ENCODE data around the gene SUPV3L1.

Gene SUPV3L1

DNA sequence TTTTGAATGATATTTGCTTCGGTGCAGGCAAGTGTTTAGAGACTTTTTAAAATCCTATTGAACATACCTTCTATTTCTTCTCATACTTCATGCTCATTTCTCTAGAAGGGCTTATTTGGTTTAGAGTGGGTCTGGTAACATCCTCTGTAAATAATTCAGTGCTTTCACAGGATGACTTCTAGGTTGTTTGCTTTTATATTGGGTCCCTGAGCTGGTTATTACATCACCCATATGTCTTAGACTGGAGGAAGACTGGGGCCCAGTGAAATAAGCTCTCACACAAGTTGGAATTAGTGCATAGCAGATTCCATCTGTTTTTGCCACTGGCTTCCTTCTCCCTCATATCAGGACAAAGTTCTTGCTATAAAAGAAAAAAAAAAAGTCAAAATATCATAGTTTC, 6.5 kb downstream of the SUPV3L1 start:
- H3K36me3 ChIP-seq (ENCODE audit: control insufficient read depth, low read length): peaks cover 73% of the 10 kb centered on the region
- no peaks in the 10 kb centered on the region for H3F3A ChIP-seq (ENCODE audit: control insufficient read depth, insufficient read depth)
- 0 out of 2 replicates have a peak, but pooled peaks cover 4% of the 10 kb centered on the region for H4K20me1 ChIP-seq (ENCODE audit: control insufficient read depth, insufficient read depth, low read depth, low read length)
- peaks cover 2% of the 10 kb centered on the region for H3K4me1 ChIP-seq (ENCODE audit: control insufficient read depth, low read length)
- no peak overlapping the region for H3K27ac ChIP-seq (ENCODE audit: low read depth, low read length)
- no peaks in the 10 kb centered on the region for H3K9me3 ChIP-seq (ENCODE audit: control insufficient read depth, insufficient read depth, low read length)
- no peak overlapping the region for H3K4me3 ChIP-seq (ENCODE audit: low read length)
- no peaks in the 10 kb centered on the region for H3K27me3 ChIP-seq (ENCODE audit: control insufficient read depth, low read length)
- no peaks in the 10 kb centered on the region for H3K9me2 ChIP-seq (replicated peaks; ENCODE audit: control insufficient read depth, low read length)
- H3K4me2 ChIP-seq (ENCODE audit: low read length): no peak overlapping the region
- peaks cover 60% of the 10 kb centered on the region for H3K79me2 ChIP-seq (ENCODE audit: control insufficient read depth, low read length)
- TF ChIP-seq EZH2phosphoT487 (IDR thresholded peaks at IDR 0.05; ENCODE audit: borderline replicate concordance, low read length): no peak
- TF ChIP-seq, protein P1, sequence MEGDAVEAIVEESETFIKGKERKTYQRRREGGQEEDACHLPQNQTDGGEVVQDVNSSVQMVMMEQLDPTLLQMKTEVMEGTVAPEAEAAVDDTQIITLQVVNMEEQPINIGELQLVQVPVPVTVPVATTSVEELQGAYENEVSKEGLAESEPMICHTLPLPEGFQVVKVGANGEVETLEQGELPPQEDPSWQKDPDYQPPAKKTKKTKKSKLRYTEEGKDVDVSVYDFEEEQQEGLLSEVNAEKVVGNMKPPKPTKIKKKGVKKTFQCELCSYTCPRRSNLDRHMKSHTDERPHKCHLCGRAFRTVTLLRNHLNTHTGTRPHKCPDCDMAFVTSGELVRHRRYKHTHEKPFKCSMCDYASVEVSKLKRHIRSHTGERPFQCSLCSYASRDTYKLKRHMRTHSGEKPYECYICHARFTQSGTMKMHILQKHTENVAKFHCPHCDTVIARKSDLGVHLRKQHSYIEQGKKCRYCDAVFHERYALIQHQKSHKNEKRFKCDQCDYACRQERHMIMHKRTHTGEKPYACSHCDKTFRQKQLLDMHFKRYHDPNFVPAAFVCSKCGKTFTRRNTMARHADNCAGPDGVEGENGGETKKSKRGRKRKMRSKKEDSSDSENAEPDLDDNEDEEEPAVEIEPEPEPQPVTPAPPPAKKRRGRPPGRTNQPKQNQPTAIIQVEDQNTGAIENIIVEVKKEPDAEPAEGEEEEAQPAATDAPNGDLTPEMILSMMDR (IDR thresholded peaks at IDR 0.05; ENCODE audit: low read depth, low read length, poor library complexity, severe bottlenecking): no peak

DNA sequence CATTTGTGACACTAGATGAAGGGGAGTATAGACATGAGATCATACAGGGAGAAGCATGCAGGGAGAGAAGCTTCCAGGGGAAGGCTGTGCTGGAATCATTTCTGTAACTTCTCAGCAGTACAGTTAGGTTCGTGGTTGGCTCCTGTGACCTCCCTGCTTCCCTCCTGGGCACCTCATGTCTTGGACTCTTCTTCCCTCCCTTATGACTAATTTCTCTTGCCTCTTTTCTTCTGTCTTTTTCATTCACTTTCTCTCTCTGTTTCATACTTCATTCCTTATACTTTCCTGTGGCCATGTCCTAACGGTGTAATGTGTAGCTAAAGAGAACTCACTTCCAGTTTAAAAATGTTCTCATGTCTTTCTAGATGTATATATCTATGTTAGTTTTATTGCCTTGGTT, 21.0 kb downstream of the SUPV3L1 start:
- H3K36me3 ChIP-seq (ENCODE audit: control insufficient read depth, low read length): peaks cover 64% of the 10 kb centered on the region
- H3K4me2 ChIP-seq (ENCODE audit: low read length): no peak overlapping the region
- no peak for TF ChIP-seq EZH2phosphoT487 (IDR thresholded peaks at IDR 0.05; ENCODE audit: borderline replicate concordance, low read length)
- TF ChIP-seq, protein P1 (IDR thresholded peaks at IDR 0.05; ENCODE audit: low read depth, low read length, poor library complexity, severe bottlenecking): no peak

DNA sequence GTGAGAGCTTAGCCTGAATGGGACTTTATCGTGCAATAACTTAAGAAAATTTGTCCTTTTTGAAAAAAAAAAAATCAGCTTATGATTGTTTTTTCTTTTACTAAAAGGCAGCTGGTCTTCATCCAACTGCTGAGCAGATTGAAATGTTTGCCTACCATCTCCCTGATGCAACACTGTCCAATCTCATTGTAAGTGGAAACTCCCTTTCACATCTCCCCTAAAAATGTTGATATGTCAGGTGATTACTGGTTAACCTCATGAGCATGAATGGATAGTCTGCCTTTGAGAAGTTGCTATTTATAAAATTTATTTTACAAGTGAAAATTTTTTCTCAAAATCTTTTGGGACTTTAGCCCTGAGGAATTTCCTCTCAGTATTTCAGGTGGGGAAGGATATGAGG, 22.3 kb downstream of the SUPV3L1 start:
- no peak overlapping the region for H3K27ac ChIP-seq (ENCODE audit: low read depth, low read length)

More for the DNA sequence above, 21.0 kb downstream of the SUPV3L1 start:
- H3K4me1 ChIP-seq (ENCODE audit: control insufficient read depth, low read length): no peaks in the 10 kb centered on the region
- H3K27ac ChIP-seq (ENCODE audit: low read depth, low read length): no peak overlapping the region
- no peak overlapping the region for H3K4me3 ChIP-seq (ENCODE audit: low read length)
- H3K9me3 ChIP-seq (ENCODE audit: control insufficient read depth, insufficient read depth, low read length): no peaks in the 10 kb centered on the region
- H3K27me3 ChIP-seq (ENCODE audit: control insufficient read depth, low read length): no peaks in the 10 kb centered on the region
- no peaks in the 10 kb centered on the region for H3K79me2 ChIP-seq (ENCODE audit: control insufficient read depth, low read length)
- H3F3A ChIP-seq (ENCODE audit: control insufficient read depth, insufficient read depth): no peaks in the 10 kb centered on the region
- H3K9me2 ChIP-seq (replicated peaks; ENCODE audit: control insufficient read depth, low read length): no peaks in the 10 kb centered on the region
- H4K20me1 ChIP-seq (ENCODE audit: control insufficient read depth, insufficient read depth, low read depth, low read length): no peaks in the 10 kb centered on the region

More for the DNA sequence above, 22.3 kb downstream of the SUPV3L1 start:
- Histone ChIP-seq H3K4me2 (ENCODE audit: low read length) (no peak overlapping the region), H3K79me2 (ENCODE audit: control insufficient read depth, low read length) (no peaks in the 10 kb centered on the region), H4K20me1 (ENCODE audit: control insufficient read depth, insufficient read depth, low read depth, low read length) (no peaks in the 10 kb centered on the region), H3K27me3 (ENCODE audit: control insufficient read depth, low read length) (no peaks in the 10 kb centered on the region), H3K4me3 (ENCODE audit: low read length) (no peak overlapping the region), H3K9me2 (replicated peaks; ENCODE audit: control insufficient read depth, low read length) (no peaks in the 10 kb centered on the region), H3F3A (ENCODE audit: control insufficient read depth, insufficient read depth) (no peaks in the 10 kb centered on the region), H3K9me3 (ENCODE audit: control insufficient read depth, insufficient read depth, low read length) (no peaks in the 10 kb centered on the region), H3K36me3 (ENCODE audit: control insufficient read depth, low read length) (peaks cover 66% of the 10 kb centered on the region), H3K4me1 (ENCODE audit: control insufficient read depth, low read length) (no peaks in the 10 kb centered on the region)
- TF ChIP-seq EZH2phosphoT487 (IDR thresholded peaks at IDR 0.05; ENCODE audit: borderline replicate concordance, low read length): no peak
- TF ChIP-seq, protein P1 (IDR thresholded peaks at IDR 0.05; ENCODE audit: low read depth, low read length, poor library complexity, severe bottlenecking): no peak
